RWPE1 (cell line): ENCODE measurements around the gene TMEM135.
"Not testable (repeated sequence)": the region's sequence is repeated elsewhere in the genome, so short reads cannot be mapped to it uniquely, and the experiment has no call there.

Experiments used
- CTCF ChIA-PET: fragments of 350-600 bp; sonication (Branson Sonifier 250); formaldehyde crosslinking; extraction: SDS; loops from one replicate; lab custom pipeline; 2021; lab: Yijun Ruan, JAX
- POLR2A ChIA-PET: fragments of 400-600 bp; formaldehyde crosslinking; extraction: SDS; loops from one replicate; lab custom pipeline; 2020; ENCODE audit warnings: antibody characterized with exemption; ENCODE audit not compliant: low non-redundant PET; lab: Yijun Ruan, JAX
- DNase-seq: peaks from one replicate; pipeline ENCODE4 v3.0.0; 2012; ENCODE audit warnings: low spot score
- H3K27ac ChIP-seq: fragments of 450-650 bp; 2 replicates; pipeline ENCODE4 v1.5.1; 2017
- TF ChIP-seq, protein P1 (sequence below): fragments of 450-650 bp; conservative IDR thresholded peaks from 2 replicates; pipeline ENCODE4 v1.5.1; 2017; ENCODE audit warnings: low read depth, mild to moderate bottlenecking

The TMEM135 gene

DNA sequence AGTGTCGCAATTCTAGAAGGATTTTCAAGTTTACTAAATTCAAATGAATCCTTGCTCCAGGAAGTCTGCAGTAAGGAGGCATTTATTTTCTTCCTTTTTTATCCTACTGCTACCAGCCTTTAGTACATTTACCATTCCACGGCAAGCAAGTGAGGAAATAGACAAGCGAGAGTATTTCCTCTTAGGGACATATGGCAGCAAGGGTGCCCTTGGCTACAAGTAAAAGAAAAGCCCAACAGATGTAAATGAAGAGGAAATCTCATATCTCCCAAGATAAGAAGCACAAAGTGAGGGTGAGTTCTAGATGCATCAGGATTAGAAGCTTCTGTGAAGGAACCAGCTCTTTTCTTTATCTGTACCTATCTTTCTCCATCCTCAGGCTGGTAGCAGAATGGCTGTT lies 44.7 kb upstream of the TMEM135 start:
- ChIA-PET POLR2A (no interaction called here), CTCF (interaction anchor here (0.6 kb wide), 1 partner anchor 82 kb away, joined by 4 read pairs; no protein-coding TSS in a partner anchor)
- no peak for DNase-seq
- TF ChIP-seq, protein P1, sequence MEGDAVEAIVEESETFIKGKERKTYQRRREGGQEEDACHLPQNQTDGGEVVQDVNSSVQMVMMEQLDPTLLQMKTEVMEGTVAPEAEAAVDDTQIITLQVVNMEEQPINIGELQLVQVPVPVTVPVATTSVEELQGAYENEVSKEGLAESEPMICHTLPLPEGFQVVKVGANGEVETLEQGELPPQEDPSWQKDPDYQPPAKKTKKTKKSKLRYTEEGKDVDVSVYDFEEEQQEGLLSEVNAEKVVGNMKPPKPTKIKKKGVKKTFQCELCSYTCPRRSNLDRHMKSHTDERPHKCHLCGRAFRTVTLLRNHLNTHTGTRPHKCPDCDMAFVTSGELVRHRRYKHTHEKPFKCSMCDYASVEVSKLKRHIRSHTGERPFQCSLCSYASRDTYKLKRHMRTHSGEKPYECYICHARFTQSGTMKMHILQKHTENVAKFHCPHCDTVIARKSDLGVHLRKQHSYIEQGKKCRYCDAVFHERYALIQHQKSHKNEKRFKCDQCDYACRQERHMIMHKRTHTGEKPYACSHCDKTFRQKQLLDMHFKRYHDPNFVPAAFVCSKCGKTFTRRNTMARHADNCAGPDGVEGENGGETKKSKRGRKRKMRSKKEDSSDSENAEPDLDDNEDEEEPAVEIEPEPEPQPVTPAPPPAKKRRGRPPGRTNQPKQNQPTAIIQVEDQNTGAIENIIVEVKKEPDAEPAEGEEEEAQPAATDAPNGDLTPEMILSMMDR, result no peak
- H3K27ac ChIP-seq, result no peak overlapping the region

DNA sequence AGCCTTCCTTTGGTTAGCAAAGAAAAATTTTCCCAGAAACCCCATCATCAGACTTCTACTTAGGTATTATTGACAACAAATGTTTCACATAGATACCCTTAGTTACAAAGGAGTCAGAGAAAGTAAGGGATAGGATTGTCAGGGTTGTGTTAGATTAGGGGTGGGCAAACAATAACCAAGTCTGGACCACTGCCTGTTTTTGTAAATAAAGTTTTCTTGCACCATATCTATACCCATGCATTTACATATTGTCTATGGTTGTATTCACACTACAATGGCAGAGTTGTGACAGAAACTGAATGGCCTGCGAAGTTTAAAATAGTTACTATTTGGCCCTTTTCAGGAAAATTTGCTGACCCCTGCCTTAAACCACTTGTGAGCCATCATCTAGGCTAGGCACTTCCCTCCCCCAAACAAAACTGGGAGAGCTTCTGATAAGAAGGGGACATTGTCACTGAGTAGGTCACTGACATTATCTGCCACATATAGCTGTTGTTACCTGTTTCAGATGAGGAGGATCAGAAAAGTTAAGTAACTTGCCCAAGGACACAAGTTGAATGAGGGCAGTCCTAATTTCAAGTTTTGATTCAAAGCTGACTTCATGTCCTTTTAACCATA lies 40.7 kb upstream of the TMEM135 start:
- DNase-seq, result no peak
- POLR2A ChIA-PET, result no interaction called here
- H3K27ac ChIP-seq, result no peak overlapping the region
- TF ChIP-seq, protein P1, result no peak
- CTCF ChIA-PET, result interaction anchor here (0.6 kb wide), 2 partner anchors 16 to 27 kb away, joined by 3 read pairs; no protein-coding TSS in a partner anchor

DNA sequence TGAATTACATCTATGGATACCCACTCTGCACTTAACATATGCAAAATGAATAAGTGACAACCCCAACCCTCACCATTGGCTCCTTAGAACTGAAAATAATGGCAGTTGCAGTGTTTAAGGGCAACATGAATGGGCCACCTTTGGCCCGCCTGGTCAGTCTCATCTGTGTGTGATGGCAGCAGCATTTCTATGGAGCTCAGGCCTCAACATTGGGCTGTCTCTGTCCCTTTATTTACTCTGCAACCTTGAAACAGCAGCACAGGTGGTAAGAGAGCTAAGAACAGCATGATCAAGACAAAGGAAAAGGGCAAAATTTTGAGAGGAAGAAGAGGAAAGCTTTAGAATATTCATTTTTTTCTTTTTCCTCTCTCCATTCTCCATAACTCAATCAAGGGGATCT lies 38.3 kb upstream of the TMEM135 start:
- no peak overlapping the region for H3K27ac ChIP-seq
- ChIA-PET POLR2A (no interaction called here), CTCF (interaction anchor here (0.5 to 1.1 kb wide), 2 partner anchors 92 to 129 kb away, joined by 3 read pairs; no protein-coding TSS in a partner anchor)
- TF ChIP-seq, protein P1, result no peak
- DNase-seq, result no peak

DNA sequence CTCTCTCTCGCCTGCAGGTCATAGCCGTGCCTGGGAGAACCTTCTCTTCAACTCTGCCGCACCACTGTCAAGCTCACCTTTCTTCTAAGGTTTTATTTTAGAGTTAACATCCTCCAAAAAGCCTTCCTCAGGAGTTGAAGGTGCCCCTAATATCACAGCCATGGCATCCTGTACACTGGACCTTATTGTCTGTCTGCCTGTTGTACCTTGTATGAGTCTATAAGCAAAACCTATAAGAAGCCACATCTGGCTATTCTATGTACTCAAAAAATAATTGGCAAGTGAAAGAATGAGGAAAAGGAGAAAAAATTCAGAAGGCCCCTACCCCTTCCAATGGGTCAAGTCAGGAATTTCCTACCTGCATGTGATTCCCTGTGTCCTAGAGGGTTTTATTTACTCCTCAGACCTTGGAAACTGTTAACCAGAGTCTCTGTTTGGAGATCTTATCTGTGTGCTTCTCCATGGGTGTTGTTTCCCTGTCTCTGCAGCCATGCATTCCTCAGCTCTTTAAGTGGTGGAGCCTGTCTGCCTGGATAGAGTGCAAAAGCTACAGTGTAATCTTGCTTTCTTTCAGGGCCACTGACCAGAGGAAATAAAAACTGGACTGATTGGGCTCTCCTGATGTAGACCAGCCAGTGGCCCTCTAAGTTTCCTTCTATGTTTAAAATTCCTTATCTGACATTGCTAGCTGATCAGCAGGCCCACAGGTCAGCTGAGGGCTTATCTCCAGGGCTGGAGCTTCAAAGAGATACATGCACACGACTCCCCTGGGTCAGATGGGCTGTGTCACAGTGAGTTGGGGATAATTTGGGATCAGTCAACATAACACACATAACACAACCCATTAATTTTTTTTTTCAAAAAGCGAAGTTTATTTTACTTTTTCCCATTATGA lies 37.6 kb upstream of the TMEM135 start:
- no peak overlapping the region for H3K27ac ChIP-seq
- TF ChIP-seq, protein P1, result no peak
- DNase-seq, result no peak
- ChIA-PET CTCF (interaction anchor here (0.5 to 1.1 kb wide), 2 partner anchors 91 to 130 kb away, joined by 3 read pairs; no protein-coding TSS in a partner anchor), POLR2A (no interaction called here)

DNA sequence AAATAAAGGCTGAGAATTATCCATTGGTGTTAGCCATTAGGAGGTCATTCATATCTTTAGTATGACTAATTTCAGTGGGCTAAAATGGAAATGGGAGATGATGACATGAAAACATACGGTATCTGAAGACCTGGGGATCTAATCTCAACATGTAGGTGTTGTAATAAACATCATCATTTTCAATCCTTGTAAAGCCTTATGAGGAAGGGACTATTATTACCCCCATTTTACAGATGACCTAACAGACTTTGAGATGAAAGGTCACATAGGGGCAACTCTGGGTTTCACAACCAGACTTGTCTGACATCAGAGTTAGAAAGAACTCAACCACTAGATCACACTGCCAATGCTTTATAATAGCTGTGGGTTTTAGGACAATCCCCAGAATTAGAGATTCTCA lies 34.8 kb upstream of the TMEM135 start:
- CTCF ChIA-PET, result no interaction called here
- POLR2A ChIA-PET, result no interaction called here
- H3K27ac ChIP-seq, result no peak overlapping the region
- DNase-seq, result no peak
- TF ChIP-seq, protein P1, result no peak

DNA sequence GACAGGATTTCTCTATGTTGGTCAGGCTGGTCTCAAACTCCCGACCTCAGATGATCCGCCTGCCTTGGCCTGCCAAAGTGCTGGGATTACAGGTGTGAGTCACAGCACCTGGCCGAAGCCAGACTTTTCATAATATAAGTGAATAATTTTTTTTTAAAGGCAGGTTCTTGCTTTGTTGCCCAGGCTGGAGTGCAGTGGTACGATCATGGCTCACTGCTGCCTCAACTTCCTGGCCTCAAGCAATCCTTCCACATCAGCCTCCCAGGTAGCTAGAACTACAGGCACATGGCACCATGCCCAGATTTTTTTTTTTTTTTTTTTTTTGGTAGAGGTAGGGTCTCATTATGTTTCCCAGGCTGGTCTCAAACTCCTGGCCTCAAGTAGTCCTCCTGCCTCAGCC lies 33.5 kb upstream of the TMEM135 start:
- POLR2A ChIA-PET, DNase-seq, H3K27ac ChIP-seq: not testable (repeated sequence)
- CTCF ChIA-PET, result interaction anchor here (0.5 kb wide), 1 partner anchor 988 kb away, joined by 3 read pairs; no protein-coding TSS in a partner anchor
